H4 (cell line): ENCODE data around the gene ISG15. TPM values are rescaled to one million over a fixed set of nuclear protein-coding genes. Genes with fewer than 3 reads are reported as not detected.
"Not testable (repeated sequence)": the region's sequence is repeated elsewhere in the genome, so short reads cannot be mapped to it uniquely, and the experiment has no call there.

Source experiments
- DNase-seq: peaks from one replicate; pipeline ENCODE4 v3.0.0-alpha.2; 2015; ENCODE audit warnings: low spot score
- total RNA-seq: library from RNA; depleted of rRNA; stranded (reverse); fragments of >200 nt; shearing (Covaris generic); gene quantifications from 2 replicates; pipeline ENCODE4 v1.2.3, GENCODE V29; 2014

ISG15 gene
- total RNA-seq, 1 experiment from 2014 or later = 353 TPM

DNA sequence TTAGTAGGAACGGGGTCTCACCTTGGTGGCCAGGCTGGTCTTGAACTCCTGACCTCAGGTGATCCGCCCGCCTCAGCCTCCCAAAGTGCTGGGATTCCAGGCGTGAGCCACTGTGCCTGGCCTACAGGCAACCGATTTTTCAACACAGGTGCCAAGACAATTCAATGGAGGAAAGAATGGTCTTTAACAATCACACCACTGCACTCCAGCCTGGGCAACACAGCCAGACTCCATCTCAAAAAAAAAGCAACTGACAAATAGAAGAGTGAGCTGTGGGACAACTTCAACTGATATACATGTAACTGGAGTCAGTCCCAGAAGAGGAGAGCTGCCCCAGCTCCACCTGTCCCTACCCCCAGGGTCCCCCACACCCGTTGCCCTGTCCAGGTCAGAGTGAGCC is 18.8 kb upstream of the ISG15 start:
- not testable (repeated sequence) for DNase-seq

DNA sequence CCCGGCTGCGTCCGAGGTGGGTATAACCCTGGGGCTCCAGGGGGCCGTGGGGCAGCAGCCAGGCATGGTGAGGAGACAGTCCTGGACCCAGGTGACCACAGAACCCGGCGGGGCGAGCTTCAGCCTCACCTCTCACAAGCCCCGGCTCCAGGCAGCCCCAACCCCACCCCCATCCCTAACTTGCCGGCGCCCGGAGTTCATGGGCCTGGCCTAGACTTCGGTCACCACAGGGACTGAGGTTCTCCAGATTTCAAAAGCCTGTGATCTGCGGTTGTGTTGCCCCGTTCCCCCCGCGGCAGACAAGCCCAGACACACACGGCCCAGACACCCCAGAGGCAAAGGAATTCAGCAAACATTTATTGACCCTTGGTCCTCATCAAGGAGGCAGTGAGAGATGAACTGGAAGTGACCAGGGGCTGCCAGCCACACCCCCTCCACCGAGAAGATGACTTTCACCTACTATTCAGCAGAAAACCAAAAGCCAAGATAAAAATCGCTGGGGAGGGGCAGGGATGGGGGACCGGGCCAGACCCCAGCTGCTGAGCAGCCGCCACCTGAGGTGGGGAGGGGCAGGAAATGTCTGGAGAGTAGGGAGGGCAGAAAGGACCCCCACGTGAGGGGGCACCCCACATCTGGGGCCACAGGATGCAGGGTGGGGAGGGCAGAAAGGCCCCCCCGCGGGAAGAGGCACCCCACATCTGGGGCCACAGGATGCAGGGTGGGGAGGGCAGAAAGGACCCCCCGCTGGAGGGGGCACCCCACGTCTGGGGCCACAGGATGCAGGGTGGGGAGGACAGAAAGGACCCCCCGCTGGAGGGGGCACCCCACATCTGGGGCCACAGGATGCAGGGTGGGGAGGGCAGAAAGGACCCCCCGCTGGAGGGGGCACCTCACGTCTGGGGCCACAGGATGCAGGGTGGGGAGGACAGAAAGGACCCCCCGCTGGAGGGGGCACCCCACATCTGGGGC is 17.3 kb upstream of the ISG15 start:
- DNase-seq = peak; percentile 6

DNA sequence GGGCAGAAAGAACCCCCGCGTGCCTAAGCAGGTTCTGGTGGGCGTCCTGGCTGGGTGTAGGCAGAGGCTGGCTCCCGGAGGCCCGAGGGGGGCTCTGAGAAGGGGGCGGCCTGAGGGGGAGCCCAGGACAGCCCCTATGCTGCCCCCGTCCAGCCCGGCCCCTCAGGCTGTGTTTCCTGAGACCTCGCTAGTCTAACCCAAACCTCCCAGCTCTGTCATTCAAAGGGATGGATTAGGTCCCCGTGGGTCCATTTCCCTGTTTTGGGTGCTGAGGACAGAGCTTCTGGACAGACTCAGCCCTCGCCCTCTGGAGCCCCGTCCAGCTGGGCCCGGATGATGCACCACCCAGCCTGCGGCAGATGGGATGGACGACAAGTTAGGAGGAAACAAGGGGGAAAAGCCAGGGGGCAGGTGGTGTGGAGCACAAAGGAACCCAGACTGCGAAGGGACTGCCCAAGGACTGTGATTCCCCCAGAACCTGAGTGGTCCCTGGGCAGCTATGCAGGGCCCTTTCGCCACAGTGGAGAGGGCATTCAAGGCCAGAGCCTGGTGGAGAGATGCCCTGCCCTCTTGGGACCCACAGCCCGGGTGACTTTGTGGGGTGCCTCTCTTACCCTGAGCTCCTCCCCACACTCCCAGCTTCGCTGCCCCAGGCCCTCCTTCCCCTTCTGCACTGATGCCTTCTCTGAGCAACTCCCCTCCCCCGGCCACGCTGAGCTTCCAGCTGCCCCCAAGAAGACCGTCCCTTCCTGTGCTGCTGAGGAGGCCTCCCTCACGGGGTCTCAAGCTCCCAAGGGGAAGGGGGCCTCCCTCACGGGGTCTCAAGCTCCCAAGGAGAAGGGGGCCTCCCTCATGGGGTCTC is 16.2 kb upstream of the ISG15 start:
- DNase-seq = peak; percentile 6

DNA sequence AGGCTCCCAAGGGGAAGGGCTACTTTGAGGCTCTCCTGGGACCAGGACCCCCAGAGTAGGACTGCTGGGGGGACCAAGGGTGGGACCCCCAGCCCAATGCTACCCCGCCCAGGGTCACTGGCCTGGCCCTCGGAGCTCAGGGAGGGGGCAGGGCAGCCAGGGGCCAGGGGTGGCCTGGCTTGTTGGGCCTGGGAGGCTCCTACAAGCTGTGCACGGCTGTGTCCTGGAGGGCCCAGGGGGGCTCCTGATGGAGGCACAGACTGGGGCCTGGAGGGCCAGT is 15.6 kb upstream of the ISG15 start:
- no peak for DNase-seq

DNA sequence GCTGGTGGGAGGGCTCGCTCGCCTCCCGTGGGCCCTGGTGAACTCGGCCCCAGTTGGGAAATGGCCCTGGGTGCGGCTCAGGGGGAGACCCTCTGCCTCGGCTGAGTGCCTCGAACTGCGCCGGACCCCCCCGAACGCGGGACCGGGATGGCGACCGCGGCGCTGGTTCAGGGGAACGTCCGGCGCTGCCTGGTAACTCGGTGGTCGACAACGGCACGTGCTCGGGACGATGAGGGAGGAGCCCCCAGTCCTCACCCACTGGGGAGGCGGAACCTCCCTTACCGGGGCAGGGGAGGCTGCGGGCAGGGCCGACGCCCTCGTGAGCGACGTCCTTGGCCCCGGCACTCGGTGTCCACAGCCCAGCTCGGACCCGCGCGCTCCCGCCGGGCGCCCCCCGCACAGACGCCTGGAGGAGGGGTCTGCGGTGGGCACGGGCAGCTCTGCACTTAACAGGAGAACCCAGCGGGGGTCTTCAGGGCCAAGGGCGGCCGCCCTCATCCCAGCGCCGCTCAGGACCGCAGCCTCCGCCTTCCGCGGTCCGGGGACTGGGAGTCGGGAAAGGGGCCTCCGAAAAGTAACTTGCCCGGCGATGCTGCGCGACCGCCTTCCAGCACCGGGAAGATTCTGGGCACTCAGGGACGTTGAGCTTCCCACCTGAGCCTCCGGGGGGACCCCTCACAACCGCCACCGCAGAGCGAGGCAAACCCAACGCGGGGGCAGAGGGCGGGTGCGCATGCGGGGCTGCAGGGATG is 15.1 kb upstream of the ISG15 start:
- DNase-seq = no peak

DNA sequence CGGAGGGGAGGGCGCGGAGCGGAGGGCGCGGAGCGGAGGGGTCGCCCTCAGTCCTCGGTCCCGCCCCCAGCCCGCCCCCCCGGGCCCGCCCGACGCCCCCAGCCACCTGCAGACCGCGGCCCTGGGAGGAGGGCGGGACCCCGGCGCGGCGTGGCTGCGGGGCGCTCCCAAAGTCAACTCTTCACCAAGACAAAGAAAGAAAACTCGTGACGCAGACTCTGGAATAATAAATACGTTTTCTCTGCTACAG is 14.6 kb upstream of the ISG15 start:
- no peak for DNase-seq

DNA sequence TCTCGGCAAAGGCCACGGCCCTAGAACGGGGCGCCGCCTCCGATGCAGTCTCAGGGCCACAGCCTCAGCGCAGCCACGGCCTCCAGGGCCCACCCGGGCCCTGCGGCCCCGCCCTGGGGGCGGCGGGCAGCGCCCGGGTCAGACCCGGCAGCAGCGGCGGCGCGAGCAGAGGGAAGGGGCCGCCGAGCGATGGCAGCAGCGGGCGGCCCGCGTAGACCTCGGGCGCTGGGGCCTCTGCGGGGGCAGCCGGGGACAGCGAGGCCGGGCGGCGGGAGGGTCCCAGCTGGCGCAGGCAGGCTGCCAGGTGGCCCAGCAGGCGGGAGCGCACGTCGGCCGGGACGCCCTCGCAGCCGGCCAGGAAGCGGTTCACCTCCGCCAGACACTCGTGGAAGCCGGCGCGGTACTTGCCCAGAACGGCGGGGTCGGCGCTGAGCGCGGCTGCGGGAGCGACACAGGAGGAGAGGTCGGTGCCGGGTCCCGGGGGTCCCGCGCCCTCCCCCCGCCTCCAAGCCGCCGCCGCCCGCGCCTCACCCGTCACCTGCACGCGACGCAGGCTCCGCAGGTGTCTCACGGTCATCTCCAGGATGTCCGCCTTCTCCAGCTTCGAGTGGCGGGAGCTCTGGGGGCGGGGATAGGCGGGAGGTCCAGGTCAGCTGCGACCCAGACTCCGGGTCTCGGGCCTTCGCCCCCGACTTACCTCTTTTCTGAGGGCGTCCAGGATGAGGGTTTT is 14.1 kb upstream of the ISG15 start:
- peak; percentile 11 for DNase-seq

DNA sequence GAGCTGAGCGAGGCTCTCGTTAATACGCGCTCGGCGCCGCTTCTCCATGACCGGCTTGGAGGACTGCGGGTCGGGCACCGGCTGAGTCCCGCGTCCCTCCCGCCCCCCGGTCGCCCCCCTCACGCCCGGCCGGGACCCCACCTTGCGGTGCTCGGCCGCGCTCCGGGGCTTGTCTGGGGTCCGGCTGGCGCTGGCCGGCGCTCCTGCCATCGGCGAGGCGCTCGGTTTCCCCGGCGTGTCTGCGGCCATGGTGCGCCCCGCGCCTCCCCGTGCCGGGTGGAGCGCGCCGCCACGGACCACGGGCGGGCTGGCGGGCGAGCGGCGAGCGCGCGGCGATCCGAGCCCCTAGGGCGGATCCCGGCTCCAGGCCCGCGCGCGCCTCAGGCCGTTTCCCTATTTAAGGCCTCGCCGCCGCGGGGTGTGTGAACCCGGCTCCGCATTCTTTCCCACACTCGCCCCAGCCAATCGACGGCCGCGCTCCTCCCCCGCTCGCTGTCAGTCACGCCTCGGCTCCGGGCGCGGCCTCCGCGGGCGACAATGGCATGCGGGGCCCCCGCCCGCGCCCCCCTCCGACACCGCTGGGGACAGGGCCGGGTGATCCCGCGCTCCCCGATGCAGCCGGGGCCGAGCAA is 13.5 kb upstream of the ISG15 start, which contains the start of gene HES4:
HES4 (minus strand) TSS at position 373 of the 632 bp plus-strand sequence; CDS start at position 249, 124 bp downstream.
- peak; percentile 87 for DNase-seq

DNA sequence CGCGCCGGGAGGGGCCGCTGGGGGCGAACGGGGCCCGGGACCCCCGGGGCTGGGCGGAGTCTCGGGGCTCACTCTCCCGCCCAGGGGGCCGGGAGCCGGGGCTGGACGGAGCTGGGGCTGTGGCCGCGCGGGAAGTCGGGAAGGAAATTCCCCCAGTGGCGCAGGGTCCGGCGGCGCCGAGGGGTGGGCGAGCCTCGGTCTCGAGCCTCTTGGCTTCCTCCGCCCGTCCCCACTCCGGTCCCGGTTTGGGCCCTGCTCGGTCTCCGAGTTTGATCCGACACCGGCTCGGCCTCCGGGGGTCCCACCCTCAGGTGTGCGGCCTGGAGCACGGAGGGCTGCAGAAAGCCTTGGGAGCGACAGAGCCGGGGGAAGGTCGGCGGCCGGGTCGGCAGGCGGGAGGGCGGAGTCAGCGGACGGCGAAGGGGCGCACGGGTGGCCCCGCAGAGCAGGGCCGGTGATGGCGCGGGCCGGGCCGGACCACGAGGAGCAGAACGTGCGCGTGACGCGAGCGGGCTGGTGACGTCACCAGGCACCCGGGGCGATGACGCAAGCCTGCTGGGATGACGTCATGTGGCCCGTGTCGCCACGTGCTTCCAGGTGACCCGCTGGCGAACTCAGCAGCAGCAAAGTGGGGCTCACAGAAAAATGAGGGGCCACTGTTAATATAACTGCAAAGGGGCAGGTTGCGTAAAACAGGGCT is 12.8 kb upstream of the ISG15 start:
- DNase-seq = peak; percentile 93

DNA sequence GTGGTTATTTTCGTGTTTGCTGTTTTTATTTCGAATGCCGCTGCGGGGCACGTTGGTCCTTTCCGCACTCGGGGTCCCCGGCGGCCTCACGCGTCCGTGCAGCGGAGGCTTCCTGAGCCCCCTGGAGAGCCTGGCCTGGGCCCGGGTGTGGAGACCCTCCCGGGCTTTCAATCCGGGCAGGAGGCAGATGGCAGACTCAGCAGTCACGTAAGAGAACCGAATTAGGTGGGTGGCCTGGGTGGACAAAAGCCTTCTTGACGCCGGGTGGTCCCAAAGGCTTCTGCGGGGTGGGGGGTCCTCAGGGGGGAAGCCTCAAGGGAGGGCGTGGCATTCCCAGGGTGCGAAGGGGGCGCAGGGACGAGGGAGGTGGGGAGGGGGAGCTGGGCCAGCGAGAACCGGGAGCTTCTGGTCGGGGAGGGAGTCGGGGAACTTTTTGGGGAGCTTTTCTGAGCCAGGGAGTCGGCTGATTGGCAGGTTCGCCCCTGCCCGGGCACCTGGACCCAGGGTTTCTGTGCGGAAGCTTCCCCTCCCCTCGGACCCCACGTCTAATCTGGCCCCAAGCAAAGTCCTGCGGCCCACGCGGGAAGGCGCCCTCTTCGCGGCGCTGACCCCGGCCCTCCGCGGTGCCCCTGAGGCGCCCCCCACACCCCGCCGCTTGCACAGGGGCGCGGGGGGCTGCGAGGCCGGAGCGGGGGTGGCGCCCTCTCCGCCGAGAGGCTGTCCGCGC is 12.1 kb upstream of the ISG15 start:
- DNase-seq = no peak

DNA sequence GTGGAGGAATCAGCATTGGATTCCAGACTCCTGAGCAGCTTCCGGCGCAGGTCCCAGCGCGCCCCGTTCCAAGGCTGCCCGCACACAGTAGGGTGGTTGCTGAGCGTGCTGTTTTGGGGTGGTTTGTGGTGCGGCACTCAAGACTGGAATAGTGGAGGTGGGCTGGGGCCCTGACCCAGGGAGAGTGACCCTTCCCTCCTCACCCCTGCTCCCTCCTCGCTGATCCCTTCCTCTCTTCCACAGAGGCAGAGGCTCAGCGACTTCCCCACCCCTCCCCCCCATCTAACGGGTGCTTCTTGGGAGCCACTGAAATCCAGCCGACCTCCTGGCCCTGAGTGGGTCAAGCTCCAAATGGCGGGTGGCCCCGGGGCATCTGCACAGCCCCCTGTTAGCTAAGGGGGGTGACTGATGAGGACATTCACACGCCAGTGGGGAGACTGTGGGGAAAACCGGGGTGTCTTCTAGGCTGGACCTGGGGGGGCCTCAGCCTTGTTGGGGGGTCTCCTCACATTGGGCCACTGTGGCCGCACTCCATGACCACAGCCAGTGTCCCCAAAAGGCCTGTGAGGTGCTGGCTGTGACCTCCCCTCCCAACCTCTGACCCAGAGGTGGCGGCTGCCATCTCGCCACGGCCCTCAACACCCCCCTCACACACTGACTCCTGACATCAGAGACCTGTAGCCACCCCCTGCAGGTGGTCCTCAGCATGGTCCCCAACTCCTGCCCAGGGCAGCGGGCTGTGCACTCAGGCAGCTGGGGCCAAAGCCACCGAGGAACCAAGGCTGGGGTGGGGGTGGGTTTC is 9.5 kb upstream of the ISG15 start:
- peak; percentile 3 for DNase-seq

DNA sequence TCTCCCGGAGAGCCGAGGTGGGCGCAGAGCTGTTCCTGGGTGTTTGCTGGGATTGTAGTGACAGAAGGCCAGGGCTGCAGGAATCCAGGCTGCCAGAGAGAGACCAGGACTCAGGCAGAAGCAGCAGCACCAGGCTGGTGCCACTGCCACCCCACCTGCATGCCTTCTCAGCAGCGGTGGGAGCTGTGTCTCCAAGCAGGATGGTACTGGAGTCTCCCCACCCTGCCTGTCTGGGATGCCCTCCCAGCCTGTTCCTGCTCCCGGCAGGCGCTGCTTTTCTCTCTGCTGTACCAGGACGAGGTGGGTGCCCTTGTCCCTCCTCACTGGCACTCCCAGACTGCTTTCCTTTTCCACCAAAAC is 8.9 kb upstream of the ISG15 start:
- DNase-seq = peak; percentile 7

DNA sequence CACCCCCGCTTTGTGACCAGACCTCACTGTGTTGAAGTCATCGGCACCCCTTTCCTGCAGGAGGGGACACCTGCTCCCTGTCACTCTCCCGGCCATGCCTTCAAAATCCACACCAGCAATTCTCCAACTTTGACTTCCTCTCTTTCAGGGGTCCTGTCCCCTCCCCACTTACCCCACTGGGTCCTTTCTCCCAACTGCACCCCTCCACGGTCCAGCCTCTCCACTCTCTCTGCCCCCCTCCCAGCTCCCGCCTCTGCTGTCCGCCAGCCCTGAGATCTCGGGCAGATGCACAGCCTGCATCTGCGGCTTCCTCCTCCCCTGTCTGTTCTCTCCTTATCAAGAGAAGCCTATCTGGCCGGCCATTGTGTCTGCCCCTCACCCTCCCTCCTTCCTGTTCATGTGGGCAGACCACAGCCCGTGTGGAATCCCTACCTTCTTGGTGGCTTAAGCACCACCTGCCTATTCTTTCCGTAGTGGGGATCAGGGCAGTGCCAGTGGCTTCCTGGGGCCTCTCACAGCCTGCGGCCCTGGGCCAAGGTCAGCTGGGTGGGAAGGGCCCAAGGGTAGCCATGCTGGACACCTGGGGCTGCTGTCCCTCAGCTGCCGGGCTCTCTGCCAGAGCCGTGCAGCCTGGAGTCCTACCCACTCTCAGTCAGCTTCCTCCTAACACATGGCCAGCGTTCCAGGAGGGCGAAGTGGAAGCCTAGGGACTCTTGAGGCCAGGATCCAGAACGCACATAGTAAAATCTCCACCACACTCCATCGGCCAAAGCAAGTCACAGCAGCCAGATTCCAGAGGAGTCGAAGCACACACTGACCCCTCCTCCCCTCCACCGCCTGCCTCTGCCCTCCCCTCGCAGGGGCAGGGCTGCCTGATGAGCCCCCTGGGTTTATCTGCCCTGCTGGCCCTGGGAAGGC is 8.3 kb upstream of the ISG15 start:
- peak; percentile 47 for DNase-seq

DNA sequence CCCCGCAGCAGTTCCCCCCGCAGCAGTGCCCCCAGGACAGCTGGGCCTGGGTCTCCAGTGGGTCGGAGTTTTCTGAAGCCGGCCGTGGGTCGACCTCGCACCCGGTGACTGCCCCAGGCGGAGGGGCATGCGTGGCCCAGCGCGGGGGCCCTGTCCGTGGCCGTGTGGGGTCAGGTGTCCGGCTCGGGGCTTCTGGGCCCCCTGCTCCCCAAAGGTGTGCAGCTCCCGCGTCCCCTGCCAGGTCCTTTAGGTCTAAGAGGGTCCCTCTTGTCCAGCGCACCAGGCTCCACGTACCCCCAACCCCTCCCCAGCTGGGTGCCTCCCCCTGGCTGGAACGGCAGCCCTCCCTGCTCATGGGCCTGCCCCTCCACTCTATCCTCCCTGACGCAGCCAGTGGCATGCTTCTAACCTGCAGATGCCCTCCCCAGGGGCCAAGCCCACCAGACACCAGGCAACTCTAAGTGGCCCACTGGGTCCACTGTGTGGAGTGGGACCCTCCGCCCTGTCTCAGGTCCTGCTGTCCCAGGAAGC is 7.5 kb upstream of the ISG15 start:
- no peak for DNase-seq

DNA sequence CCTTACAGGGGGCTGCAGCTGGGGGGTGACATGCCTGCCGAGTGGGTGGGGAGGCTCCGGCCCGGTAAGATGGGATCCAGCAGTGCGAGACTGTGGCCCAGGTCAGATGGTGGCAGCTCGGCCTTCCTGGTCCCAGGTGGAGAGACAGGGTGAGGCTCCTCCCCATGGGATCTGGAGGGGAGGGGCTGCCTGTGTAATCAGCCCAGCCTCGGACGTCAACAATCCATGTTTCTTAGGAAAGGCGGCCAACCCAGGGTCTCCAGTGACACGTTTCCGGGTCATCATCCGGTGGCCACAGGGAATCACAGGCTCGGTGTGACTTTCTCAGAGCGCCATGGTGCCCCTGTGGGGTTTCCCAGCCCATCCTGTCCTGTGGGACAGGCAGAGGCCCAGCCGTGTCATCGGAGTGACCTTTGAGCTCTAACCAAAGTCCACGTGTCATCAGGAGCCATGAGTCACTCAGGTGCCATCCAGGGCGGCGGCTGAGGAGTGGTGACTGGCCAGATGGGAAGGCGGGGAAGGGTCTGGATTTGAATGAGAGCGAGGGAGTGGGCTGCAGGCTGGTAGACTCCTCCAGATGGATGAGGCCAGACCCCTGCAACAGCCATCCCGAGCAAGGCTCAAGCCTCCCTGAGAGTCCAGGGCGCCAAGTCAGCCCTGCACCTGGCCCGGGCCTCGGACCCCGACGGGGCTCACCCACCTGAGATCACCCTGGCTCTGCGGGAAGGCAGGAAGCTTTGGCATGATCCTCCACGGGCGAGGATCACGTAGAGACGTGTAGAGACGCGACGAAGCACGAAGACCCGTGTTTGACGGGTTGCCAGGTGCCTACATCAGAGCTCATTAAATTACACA is 6.8 kb upstream of the ISG15 start:
- peak; percentile 6 for DNase-seq

DNA sequence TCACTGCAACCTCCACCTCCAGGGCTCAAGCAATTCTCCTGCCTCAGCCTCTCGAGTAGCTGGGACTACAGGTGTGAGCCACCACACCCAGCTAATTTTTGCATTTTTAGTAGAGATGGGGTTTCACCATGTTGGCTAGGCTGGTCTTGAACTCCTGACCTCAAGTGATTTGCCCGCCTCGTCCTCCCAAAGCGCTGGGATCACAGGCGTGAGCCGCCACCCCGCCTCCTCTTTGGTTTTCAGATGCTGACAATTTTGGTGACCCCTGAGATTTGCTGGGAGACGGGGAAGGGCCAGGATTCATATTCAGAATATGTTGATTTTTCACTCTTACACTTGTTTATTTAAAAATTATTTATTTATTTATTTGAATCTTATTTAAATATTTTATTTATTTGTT is 3.2 kb upstream of the ISG15 start:
- DNase-seq = not testable (repeated sequence)
